HTR-8/SVneo (cell line): ENCODE measurements around the gene FOXL3.
A peak's percentile ranks its signal among the peaks of the same experiment; 100 is the strongest.
"Not testable (repeated sequence)": the region's sequence is repeated elsewhere in the genome, so short reads cannot be mapped to it uniquely, and the experiment has no call there.

Source experiments
- DNase-seq: peaks from one replicate; pipeline ENCODE4 v3.0.0; 2011; ENCODE audit warnings: low spot score, mixed read lengths; ENCODE audit not compliant: insufficient read length
- FAIRE-seq: peaks from 2 replicates; lab custom pipeline; 2011; peaks lifted over from hg19 to GRCh38; lab: Jason Lieb, UNC

Gene FOXL3

DNA sequence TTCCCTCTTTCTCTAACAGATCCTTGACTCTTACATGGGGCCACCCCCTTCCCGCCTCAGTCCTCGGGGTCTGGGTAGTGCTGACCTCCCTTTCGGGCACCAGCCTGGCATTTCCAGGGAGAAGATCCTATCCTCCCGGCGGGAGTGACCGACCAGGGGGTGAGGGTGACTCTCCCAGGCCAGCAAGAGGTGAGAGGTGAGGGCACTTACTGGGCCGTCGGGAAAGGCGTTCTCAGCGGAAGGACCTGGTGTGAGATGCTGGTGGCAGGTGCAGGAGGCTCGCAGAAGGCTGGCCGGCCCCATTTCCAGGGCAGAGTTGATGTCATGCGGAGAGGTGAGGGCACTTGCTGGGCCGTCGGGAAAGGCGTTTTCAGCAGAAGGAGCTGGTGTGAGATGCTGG, 4.2 kb upstream of the FOXL3 start:
- DNase-seq (no peak), FAIRE-seq (no peak)

DNA sequence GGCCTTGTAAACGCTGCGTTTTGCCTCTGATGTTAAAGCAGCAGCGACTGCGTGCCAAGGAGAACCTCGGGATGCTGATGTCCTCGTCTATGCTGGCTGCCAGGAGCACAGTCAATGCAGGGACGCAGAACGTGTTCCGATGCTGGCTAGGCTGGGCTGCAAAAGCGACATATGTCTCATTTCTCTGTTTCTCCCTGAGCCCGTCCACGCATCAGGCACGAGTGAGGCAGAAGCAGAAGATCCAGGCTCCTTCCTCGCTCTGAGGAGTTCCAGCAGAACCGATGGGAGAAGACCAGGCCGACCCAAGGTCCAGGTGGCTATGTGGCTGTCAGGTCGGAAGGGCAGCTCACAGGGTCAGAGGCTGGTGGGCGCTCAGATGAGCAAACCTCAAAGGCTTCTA, 3.7 kb upstream of the FOXL3 start:
- FAIRE-seq (peak; percentile 23), DNase-seq (no peak)

DNA sequence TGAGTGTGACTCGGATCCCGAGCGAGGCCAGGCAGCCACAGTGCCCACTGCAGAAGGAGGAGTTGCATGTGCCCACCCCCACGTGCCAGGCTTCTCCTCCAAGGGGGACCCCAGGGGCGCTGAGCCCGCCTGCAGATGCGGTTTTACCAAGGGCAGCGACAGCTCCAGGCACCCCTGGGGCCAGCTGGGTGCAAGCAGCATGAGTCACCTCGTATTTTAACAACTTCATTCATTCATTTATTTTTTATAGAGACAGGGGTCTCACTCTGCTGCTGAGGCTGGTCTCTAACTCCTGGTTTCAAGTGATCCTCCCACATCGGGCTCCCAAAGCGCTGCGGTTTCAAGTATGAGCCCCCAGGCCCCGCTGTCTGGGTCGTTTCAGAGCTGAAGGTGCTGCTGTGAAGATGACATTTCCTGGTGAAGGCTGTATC, 1.3 kb upstream of the FOXL3 start:
- no peak for FAIRE-seq
- DNase-seq = no peak

DNA sequence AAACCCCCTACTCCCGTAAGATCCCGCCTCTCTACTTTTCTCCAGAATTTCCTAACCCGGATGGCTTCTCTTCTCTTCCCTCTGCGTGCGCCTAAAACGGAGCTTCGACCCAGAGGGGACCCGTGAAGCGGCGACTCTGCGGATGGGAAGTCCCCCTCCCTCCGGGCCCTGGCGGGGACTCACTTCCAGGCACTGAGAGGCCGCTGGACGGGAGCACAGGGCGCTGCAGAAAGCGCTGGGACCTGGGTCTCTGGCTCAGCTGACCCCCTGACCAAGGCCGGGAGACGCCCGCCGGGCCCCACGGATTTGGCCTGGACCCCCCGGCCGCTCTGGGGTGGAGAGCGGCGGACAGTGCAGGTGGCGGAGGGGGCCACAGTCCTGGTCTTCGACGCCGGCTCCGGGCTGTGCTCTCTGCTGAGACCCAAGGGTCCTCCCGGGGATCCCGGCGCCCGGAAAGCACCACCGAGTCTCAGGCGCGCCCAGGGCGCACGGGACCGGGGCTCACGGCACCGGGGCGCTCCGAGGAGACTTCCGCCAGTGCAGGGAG, 688 bp upstream of the FOXL3 start:
- FAIRE-seq (no peak), DNase-seq (no peak)

DNA sequence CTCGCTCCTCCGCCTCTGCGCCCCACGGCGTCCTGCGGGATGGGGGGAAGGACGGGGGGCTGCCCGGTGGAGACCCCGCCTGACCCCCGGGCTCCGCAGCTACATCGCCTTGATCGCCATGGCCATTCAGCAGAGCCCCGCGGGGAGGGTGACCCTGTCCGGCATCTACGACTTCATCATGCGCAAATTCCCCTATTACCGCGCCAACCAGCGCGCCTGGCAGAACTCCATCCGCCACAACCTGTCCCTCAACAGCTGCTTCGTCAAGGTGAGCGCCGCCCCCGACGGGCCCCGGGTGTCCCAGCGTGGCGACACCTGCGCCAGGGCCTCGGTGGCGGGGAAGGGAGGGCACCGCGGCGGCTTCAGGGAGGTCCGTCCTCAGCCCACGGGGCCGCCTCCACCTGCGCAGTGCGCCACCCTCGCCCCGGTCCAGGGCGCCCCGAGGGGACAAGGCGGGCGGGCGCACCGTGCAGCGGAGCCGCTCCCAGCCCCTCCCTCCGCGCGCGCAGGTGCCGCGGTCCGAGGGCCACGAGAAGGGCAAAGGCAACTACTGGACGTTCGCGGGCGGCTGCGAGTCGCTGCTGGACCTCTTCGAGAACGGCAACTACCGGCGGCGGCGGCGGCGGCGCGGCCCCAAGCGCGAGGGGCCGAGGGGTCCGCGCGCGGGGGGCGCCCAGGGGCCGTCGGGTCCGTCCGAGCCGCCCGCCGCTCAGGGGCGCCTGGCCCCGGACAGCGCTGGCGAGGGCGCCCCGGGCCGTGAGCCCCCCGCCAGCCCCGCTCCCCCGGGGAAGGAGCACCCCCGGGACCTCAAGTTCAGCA, 793 bp downstream of the FOXL3 start:
- no peak for FAIRE-seq
- no peak for DNase-seq

GRCh38 chr7:291373-292092, 1.6 kb downstream of the FOXL3 start:
- DNase-seq (no peak), FAIRE-seq (no peak)

DNA sequence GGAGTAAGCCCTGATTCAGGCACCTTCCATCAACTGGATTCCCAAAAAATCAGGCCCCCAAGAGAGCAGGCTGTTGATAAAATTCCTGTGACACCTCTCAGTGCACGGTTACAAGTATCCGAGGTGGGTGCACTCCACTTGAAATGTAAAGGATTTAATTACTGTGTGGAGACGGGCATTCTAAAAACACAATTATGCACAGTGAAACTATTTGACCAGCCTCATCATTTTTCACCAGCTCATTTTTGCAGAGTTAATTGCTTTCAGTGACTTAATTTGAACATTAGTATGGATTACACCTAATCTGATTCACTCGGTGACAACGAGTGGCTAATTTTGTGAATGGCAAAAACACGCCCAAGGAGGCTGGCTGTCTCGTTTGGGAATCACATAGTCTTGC, 2.3 kb downstream of the FOXL3 start:
- FAIRE-seq = peak; percentile 9
- no peak for DNase-seq

DNA sequence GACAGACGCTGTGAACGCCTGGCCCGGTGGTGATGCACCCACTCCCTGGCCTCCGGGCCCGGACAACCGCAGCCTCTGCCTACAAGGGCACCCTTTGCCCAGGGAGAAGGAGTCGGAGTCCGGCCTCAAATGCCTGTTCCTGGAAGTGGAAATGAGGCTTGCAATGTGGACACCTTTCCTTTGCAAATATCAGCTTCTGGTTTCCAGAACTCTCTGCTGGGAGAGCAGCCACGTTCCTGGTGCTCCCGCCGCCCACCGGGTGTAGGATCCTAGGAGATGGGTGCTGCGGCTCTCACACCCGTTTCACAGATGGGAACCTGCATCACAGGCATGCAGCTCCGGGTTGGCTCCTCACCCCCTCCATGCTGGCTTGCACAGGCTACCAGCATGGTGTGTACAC, 2.9 kb downstream of the FOXL3 start:
- FAIRE-seq = no peak
- DNase-seq = no peak

DNA sequence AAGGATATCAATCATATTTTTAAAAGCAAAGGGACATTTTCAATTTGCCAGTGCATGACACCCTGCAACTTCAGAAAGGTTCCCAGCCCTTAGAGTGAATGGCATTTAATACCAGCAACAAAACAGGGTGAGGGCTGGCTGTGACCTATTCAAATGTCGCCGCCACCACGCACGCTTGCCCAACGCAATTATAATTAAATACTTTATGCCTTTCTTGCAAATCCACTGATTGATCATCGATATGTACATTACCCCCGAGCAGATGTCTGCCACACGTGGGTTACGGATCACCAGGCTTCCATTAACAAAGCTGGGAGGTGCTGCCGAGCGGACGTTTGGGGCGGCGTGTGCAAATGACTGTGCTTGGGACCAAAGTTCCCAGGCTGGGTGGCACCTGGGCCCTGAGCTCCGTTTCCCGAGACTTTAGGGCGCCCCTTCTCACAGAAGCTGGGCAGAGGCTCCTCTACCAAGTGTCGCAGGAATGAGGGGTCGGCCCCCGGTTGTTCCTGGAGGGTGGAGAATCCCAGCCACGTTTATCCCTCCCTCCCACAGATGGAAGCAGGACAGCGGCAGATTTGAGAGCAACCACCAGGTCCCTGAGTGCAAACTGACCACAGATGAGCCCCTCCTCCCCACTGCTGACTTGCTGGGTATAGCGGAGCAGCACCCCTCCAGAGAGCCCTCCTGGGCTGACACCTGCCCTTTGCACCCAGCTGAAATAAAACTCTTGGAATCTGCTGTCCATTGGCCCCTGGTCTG, 3.9 kb downstream of the FOXL3 start:
- no peak for FAIRE-seq
- no peak for DNase-seq

DNA sequence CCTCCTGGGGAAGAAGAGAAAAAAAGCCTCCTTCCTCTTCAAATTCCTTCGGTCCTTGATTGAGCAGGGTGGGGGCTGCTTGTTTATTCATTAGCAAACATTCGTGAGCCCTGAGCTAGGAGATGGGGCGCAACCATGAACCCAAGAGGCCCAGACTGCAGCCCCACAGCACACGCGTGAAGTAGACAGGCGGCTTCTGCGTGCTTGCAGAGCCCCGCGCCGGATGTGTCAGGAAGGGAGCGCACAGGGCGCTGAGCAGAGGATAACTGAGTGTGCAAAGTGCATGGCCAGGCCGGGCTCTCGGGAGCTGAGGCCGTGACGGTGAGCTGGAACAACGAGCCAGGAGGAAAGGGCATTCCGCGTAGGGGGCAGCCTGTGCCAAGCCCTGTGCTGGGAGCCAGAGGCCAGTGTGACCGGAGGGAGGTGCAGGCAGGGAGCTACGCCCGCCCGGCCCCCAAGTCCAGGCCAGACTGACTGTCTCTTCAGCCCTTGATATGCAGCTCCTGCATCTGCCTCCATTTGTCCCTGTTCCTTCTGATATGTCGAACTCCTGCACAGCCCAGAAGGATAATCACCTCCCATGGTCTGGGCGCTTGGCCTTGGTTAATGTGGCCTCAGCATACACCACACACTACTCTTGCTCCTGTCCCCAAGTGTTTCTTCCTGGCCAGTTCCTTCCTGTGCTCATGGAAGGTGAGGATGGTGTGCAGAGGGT, 4.6 kb downstream of the FOXL3 start:
- DNase-seq (no peak), FAIRE-seq (no peak)

DNA sequence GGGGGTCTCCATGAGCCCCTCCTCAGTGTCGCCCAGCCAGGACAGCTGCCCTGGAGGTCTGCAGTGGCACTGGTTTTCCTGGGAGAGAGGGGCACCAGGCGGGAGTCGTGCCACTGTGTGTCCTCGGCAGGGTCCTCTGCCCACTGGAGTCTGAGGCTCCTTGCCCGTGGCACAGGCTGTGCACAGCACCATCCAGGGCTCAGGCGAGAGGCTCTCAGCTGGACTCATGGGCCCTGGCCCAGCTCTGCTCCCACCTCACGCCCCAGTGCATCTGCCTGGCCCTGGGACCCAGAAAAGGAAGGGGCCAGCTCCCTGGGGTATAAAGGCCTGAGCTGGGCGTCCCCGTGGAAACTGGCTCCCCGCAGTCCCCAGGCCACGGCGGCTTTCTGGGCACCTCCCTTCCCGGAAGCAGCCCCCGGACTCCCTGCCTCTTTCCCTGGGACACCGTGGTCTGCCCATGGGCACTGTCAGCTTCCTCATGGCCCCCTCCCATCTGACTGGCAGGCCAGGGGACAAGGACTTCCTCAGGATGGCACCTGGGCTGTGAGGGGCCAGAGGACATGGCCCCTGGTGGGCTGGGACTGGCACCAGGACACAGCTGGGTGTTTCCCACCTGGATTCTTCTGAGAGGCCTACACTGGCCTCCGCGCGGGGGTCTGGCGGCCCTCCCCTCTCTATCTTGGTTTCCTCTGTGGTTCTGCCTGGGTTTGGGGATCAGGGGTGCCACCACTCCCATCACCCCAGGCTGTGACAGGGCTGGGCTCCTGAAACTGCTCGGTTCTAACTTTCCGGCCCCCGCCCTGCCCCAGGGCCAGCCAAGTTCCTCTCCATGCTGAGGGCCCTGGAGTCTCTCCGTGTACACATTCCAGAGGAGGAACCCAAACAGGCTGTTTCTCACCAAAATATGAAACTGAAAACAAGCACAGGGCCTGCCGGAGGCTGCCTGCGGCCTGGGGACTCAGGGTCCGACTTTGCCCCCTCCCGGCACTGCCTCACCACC, 5.5 kb downstream of the FOXL3 start:
- no peak for FAIRE-seq

DNA sequence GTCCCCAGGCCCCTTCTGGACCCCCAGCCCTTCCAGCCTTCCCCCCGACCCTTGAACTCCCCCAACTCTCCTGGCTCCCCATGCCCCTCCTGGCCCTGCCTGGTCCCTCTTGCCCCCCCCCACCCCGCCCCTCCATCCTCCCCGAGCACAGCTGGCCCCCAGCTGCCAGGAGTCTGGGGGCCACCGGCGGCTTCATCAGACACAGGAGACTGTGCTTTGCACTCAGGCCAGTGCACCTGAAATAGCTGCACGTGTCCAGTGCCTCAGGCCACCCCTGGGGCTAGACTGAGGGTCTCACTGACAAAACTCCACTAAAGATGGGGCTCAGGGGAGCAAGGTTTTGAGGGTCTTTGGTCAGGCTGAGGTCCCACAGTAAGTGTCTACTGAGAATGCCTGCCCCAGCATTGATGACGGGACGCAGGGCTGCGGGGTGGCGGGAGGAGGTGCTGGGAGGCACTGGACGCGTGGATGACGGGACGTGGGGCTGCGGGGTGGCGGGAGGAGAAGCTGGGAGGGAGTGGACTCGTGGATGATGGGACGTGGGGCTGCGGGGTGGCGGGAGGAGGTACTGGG, 6.5 kb downstream of the FOXL3 start:
- FAIRE-seq (no peak), DNase-seq (no peak)

More for the DNA sequence above, 5.5 kb downstream of the FOXL3 start:
- DNase-seq = no peak

DNA sequence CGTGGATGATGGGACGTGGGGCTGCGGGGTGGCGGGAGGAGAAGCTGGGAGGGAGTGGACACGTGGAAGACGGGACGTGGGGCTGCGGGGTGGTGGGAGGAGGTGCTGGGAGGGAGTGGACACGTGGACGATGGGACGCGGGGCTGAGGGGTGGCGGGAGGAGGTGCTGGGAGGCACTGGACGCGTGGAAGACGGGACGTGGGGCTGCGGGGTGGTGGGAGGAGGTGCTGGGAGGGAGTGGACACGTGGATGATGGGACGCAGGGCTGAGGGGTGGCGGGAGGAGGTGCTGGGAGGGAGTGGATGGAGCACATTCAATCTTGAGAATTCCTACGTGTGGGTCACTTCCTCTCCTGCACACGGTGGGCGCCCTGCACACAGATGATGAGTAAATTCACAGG, 7.2 kb downstream of the FOXL3 start:
- DNase-seq, FAIRE-seq: not testable (repeated sequence)

GRCh38 chr7:297611-298374, 7.8 kb downstream of the FOXL3 start:
- no peak for FAIRE-seq
- no peak for DNase-seq

DNA sequence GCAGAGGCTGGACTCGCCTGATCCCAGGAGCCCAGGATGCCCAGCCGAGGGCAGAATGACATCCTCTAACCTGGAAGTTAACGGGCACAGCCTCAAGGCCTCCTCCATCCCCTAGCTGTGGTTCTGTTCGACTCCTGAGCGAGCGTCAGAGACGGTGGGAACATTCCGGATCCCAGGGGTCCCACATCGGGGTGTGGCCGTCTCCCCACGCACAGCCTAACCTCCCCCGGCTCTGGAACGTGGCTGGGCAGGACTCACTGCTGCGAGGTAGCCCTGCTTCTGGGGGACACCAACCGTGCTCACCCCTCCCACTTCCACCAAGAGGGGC, 8.4 kb downstream of the FOXL3 start:
- FAIRE-seq = no peak

DNA sequence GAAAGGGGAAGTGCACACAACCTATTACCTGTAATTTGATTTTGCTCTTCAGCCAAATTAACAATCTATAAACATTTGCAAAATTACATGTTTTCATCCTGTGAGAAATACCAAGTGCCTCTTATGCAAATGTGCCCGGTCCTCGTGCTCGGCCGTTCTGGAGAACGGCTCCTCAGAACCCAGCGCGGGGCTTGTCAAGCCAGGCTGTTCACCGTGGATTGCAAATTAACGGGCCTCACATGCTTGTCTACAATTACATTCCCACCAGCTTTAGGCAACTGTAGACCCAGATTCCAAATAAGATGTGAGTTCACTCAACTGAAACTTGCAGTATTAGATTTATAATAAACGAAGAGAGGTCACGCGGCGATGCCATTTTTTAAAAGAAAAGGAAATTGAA, 8.8 kb downstream of the FOXL3 start:
- FAIRE-seq (no peak), DNase-seq (no peak)

More for the DNA sequence above, 8.4 kb downstream of the FOXL3 start:
- no peak for DNase-seq

GRCh38 chr7:299169-299568, 9.2 kb downstream of the FOXL3 start:
- DNase-seq (no peak), FAIRE-seq (no peak)

DNA sequence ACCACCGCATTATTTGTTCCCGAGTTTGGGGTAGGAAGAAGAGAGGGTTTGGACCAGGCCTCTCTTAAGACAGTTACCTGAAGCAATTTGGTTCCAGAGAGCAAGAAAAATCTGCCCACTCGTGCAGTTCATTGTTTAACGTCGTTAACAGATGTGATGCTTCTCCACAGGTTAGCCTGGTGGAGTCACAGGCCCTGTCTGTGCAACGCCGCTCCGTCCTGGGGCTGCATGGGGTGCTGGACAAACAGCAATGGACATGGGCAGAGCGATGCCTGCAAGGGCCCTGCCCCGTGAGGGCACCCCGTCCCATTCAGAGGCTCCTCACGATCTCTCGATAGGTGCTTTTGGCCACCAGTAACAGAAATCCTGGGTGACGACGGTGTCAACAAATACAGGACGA, 9.7 kb downstream of the FOXL3 start:
- DNase-seq (no peak), FAIRE-seq (no peak)
